ENCODE measurements around the gene ANGPT4. TPM values are rescaled to one million over a fixed set of nuclear protein-coding genes. Genes with fewer than 3 reads are reported as not detected.
"Not testable (repeated sequence)": the region's sequence is repeated elsewhere in the genome, so short reads cannot be mapped to it uniquely, and the experiment has no call there.

ANGPT4 gene
- total RNA-seq, 1 experiment from 2014 or later: not detected

GRCh38 chr20:860891-861290 is 55.2 kb downstream of the ANGPT4 start:
- DNase-seq (ENCODE audit: low read depth, low spot score): no peak
- in situ Hi-C loops (cut with HindIII; ENCODE audit: low pct_unique_long_range_greater_than_20kb, low sequenced_read_pairs): no loop called here

GRCh38 chr20:859751-860231 is 56.3 kb downstream of the ANGPT4 start:
- DNase-seq (ENCODE audit: low read depth, low spot score): no peak
- in situ Hi-C loops (cut with HindIII; ENCODE audit: low pct_unique_long_range_greater_than_20kb, low sequenced_read_pairs): no loop called here

- DNase-seq (ENCODE audit: low read depth, low spot score): no peak
- in situ Hi-C loops (cut with HindIII; ENCODE audit: low pct_unique_long_range_greater_than_20kb, low sequenced_read_pairs): no loop called here
Observed at GRCh38 chr20:858011-858410, 58.1 kb downstream of the ANGPT4 start.

GRCh38 chr20:856361-856775 is 59.8 kb downstream of the ANGPT4 start:
- in situ Hi-C loops (cut with HindIII; ENCODE audit: low pct_unique_long_range_greater_than_20kb, low sequenced_read_pairs): no loop called here
- DNase-seq (ENCODE audit: low read depth, low spot score): peak; percentile 13

GRCh38 chr20:855466-856360 is 60.4 kb downstream of the ANGPT4 start:
- DNase-seq (ENCODE audit: low read depth, low spot score): no peak
- in situ Hi-C loops (cut with HindIII; ENCODE audit: low pct_unique_long_range_greater_than_20kb, low sequenced_read_pairs): no loop called here

GRCh38 chr20:854601-855000 is 61.5 kb downstream of the ANGPT4 start:
- no peak for DNase-seq (ENCODE audit: low read depth, low spot score)
- in situ Hi-C loops (cut with HindIII; ENCODE audit: low pct_unique_long_range_greater_than_20kb, low sequenced_read_pairs): no loop called here

GRCh38 chr20:853406-853996 is 62.6 kb downstream of the ANGPT4 start:
- in situ Hi-C loops (cut with HindIII; ENCODE audit: low pct_unique_long_range_greater_than_20kb, low sequenced_read_pairs): no loop called here

GRCh38 chr20:848731-849130 is 67.4 kb downstream of the ANGPT4 start:
- in situ Hi-C loops (cut with HindIII; ENCODE audit: low pct_unique_long_range_greater_than_20kb, low sequenced_read_pairs); DNase-seq (ENCODE audit: low read depth, low spot score): not testable (repeated sequence)

More at GRCh38 chr20:853406-853996, 62.6 kb downstream of the ANGPT4 start:
- no peak for DNase-seq (ENCODE audit: low read depth, low spot score)

GRCh38 chr20:848193-848592 is 67.9 kb downstream of the ANGPT4 start:
- in situ Hi-C loops (cut with HindIII; ENCODE audit: low pct_unique_long_range_greater_than_20kb, low sequenced_read_pairs): no loop called here
- DNase-seq (ENCODE audit: low read depth, low spot score): no peak

- in situ Hi-C loops (cut with HindIII; ENCODE audit: low pct_unique_long_range_greater_than_20kb, low sequenced_read_pairs): no loop called here
- no peak for DNase-seq (ENCODE audit: low read depth, low spot score)
Observed at GRCh38 chr20:846894-847278, 69.2 kb downstream of the ANGPT4 start.

GRCh38 chr20:845941-846893 is 69.9 kb downstream of the ANGPT4 start:
- no peak for DNase-seq (ENCODE audit: low read depth, low spot score)
- in situ Hi-C loops (cut with HindIII; ENCODE audit: low pct_unique_long_range_greater_than_20kb, low sequenced_read_pairs): no loop called here

GRCh38 chr20:845226-845868 is 70.8 kb downstream of the ANGPT4 start:
- DNase-seq (ENCODE audit: low read depth, low spot score): no peak
- in situ Hi-C loops (cut with HindIII; ENCODE audit: low pct_unique_long_range_greater_than_20kb, low sequenced_read_pairs): no loop called here

GRCh38 chr20:844473-845225 is 71.5 kb downstream of the ANGPT4 start:
- DNase-seq (ENCODE audit: low read depth, low spot score): peak; percentile 76

GRCh38 chr20:843912-844311 is 72.2 kb downstream of the ANGPT4 start:
- in situ Hi-C loops (cut with HindIII; ENCODE audit: low pct_unique_long_range_greater_than_20kb, low sequenced_read_pairs): no loop called here
- no peak for DNase-seq (ENCODE audit: low read depth, low spot score)

More at GRCh38 chr20:844473-845225, 71.5 kb downstream of the ANGPT4 start:
- in situ Hi-C loops (cut with HindIII; ENCODE audit: low pct_unique_long_range_greater_than_20kb, low sequenced_read_pairs): no loop called here

- in situ Hi-C loops (cut with HindIII; ENCODE audit: low pct_unique_long_range_greater_than_20kb, low sequenced_read_pairs): no loop called here
- no peak for DNase-seq (ENCODE audit: low read depth, low spot score)
Observed at GRCh38 chr20:842547-842940, 73.6 kb downstream of the ANGPT4 start.

GRCh38 chr20:841568-842546 is 74.3 kb downstream of the ANGPT4 start:
- DNase-seq (ENCODE audit: low read depth, low spot score): no peak
- in situ Hi-C loops (cut with HindIII; ENCODE audit: low pct_unique_long_range_greater_than_20kb, low sequenced_read_pairs): no loop called here

Measured in SK-MEL-5 (cell line).